MM.1S (cell line): Measurements from ENCODE around the gene ANKRD29.

Experiments used
- CTCF ChIP-seq: fragments of 300-600 bp; sonication (generic); IDR thresholded peaks from 2 replicates; pipeline ENCODE4 v1.5.1; 2016; ENCODE audit warnings: antibody characterized with exemption, low read length, mixed read lengths
- EZH2 ChIP-seq: fragments of 300-600 bp; sonication (generic); optimal IDR thresholded peaks from 2 replicates; pipeline ENCODE3; 2017; ENCODE audit warnings: low read depth, mild to moderate bottlenecking, antibody characterized with exemption, low read length, mixed read lengths

GRCh38 chr18:23567671-23568070, 95.0 kb downstream of the ANKRD29 start:
- TF ChIP-seq CTCF (no peak), EZH2 (no peak)
